PC-9 (cell line): ENCODE results near the gene NPBWR2.

Experiments
- EZH2 ChIP-seq: fragments of 200-600 bp; sonication (generic); IDR thresholded peaks from 2 replicates; pipeline ENCODE4 v1.8.0; 2017; ENCODE audit warnings: antibody characterized with exemption, low read depth
- TF ChIP-seq, protein P1 (sequence below): fragments of 200-600 bp; sonication (generic); conservative IDR thresholded peaks from 2 replicates; pipeline ENCODE4 v1.6.1; 2017; ENCODE audit warnings: mixed run types, antibody characterized with exemption, mild to moderate bottlenecking, moderate library complexity

GRCh38 chr20:64142590-64142989, 35.2 kb upstream of the NPBWR2 start:
- TF ChIP-seq, protein P1, sequence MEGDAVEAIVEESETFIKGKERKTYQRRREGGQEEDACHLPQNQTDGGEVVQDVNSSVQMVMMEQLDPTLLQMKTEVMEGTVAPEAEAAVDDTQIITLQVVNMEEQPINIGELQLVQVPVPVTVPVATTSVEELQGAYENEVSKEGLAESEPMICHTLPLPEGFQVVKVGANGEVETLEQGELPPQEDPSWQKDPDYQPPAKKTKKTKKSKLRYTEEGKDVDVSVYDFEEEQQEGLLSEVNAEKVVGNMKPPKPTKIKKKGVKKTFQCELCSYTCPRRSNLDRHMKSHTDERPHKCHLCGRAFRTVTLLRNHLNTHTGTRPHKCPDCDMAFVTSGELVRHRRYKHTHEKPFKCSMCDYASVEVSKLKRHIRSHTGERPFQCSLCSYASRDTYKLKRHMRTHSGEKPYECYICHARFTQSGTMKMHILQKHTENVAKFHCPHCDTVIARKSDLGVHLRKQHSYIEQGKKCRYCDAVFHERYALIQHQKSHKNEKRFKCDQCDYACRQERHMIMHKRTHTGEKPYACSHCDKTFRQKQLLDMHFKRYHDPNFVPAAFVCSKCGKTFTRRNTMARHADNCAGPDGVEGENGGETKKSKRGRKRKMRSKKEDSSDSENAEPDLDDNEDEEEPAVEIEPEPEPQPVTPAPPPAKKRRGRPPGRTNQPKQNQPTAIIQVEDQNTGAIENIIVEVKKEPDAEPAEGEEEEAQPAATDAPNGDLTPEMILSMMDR: no peak
- no peak for TF ChIP-seq EZH2
